ENCODE results near the gene ITSN1.

ITSN1 gene

DNA sequence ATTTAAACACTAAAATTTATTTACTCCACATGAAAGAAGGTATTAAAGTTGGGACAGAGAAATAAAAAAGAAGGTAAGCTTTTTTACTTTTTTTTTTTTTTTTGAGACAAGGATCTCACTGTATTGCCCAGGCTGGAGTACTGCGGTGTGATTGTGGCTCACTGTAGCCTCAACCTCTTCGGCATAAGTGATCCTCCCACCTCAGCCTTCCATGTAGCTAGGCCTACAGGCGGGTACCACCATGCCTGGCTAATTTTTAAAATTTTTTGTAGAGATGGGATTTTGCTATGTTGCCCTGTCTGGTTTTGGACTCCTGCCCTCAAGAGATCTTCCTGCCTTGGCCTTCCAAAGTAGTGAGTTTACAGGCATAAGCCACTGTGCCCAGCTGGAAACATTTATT lies 106.6 kb downstream of the ITSN1 start:
- Histone ChIP-seq H3K9me3 (peaks cover 3% of the 10 kb centered on the region), H3K36me3 (no peaks in the 10 kb centered on the region; the same call in none of the 2 replicates), H3K4me1 (no peaks in the 10 kb centered on the region), H3K27me3 (no peaks in the 10 kb centered on the region), H3K4me3 (ENCODE audit: low read depth, low read length) (no peak overlapping the region)
- DNase-seq, result no peak
- TF ChIP-seq, protein P1, sequence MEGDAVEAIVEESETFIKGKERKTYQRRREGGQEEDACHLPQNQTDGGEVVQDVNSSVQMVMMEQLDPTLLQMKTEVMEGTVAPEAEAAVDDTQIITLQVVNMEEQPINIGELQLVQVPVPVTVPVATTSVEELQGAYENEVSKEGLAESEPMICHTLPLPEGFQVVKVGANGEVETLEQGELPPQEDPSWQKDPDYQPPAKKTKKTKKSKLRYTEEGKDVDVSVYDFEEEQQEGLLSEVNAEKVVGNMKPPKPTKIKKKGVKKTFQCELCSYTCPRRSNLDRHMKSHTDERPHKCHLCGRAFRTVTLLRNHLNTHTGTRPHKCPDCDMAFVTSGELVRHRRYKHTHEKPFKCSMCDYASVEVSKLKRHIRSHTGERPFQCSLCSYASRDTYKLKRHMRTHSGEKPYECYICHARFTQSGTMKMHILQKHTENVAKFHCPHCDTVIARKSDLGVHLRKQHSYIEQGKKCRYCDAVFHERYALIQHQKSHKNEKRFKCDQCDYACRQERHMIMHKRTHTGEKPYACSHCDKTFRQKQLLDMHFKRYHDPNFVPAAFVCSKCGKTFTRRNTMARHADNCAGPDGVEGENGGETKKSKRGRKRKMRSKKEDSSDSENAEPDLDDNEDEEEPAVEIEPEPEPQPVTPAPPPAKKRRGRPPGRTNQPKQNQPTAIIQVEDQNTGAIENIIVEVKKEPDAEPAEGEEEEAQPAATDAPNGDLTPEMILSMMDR (IDR thresholded peaks at IDR 0.05; ENCODE audit: low read depth, low read length), result no peak

DNA sequence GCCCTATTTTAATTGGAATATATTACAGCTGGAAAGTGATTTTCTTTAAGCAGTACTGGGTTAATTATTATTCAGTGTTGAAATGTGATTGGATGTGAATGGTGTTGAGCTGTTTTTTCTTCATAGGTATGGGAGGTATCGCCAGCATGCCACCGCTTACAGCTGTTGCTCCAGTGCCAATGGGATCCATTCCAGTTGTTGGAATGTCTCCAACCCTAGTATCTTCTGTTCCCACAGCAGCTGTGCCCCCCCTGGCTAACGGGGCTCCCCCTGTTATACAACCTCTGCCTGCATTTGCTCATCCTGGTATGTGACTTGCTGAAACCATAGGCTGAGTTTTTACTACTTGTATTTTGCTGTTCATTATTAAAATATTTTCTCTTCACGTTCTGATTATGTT lies 107.7 kb downstream of the ITSN1 start:
- Histone ChIP-seq H3K9me3 (peaks cover 3% of the 10 kb centered on the region), H3K4me1 (no peaks in the 10 kb centered on the region), H3K4me3 (ENCODE audit: low read depth, low read length) (no peak overlapping the region), H3K27me3 (no peaks in the 10 kb centered on the region), H3K36me3 (no peaks in the 10 kb centered on the region; the same call in 1 of the 2 replicates)
- TF ChIP-seq, protein P1 (IDR thresholded peaks at IDR 0.05; ENCODE audit: low read depth, low read length), result no peak
- no peak for DNase-seq

DNA sequence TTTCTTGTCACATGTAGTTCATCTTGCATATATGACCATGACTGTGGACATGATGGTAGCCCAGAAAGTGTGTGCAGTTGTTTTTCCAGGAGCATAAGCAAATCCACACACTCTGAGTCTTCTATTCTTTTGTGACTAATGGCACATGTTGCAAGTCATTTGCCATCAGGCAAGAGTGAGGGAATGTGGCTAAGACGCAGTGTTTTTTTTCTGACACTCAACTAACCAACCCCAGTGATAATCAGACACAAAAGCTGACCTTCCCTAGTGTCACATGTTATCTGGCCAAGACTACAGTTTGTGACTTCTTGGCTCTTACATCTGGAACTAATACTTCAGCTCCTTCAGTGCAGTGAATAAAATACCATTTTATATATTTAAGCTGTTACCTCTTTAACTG lies 108.8 kb downstream of the ITSN1 start:
- Histone ChIP-seq H3K36me3 (no peaks in the 10 kb centered on the region; the same call in 1 of the 2 replicates), H3K27me3 (no peaks in the 10 kb centered on the region), H3K9me3 (peaks cover 3% of the 10 kb centered on the region), H3K4me1 (no peaks in the 10 kb centered on the region), H3K4me3 (ENCODE audit: low read depth, low read length) (no peak overlapping the region)
- no peak for DNase-seq
- TF ChIP-seq, protein P1 (IDR thresholded peaks at IDR 0.05; ENCODE audit: low read depth, low read length), result no peak

DNA sequence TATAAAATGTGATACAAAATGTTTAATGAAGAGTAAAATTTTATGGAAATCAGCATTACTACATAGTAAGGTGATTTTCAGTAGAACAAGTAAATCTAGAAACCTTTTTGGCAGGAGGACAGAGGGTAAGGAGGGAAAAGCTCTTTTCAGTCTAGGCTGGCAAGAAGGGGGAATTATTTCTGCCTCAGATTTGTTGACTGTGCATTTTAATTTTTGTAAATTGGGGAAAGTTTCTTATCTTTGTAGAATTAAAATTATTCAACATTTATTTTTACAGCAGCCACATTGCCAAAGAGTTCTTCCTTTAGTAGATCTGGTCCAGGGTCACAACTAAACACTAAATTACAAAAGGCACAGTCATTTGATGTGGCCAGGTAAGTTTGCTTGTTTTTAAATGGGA lies 109.2 kb downstream of the ITSN1 start:
- Histone ChIP-seq H3K27me3 (no peaks in the 10 kb centered on the region), H3K9me3 (peaks cover 2% of the 10 kb centered on the region), H3K4me1 (no peaks in the 10 kb centered on the region), H3K36me3 (no peaks in the 10 kb centered on the region; the same call in 1 of the 2 replicates), H3K4me3 (ENCODE audit: low read depth, low read length) (no peak overlapping the region)
- TF ChIP-seq, protein P1 (IDR thresholded peaks at IDR 0.05; ENCODE audit: low read depth, low read length), result no peak
- no peak for DNase-seq

DNA sequence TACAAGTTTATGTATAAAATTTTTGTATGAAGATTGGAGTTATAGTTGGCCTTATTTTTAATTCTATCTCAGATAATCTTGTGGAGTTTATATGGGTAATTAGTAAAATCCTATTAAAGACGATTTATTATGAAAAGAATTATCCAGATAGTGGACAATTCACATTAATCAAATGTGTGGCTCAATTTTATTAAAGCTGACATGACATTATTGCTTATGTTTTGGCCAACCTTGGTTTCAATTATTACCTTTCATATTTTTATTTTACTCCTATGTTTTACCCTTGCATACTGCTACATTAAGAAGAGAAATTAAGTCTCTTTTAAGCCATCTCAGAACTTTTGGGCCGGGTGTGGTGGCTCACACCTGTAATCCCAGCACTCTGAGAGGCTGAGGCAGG lies 110.0 kb downstream of the ITSN1 start:
- TF ChIP-seq, protein P1 (IDR thresholded peaks at IDR 0.05; ENCODE audit: low read depth, low read length), result no peak
- DNase-seq, result no peak
- Histone ChIP-seq H3K27me3 (no peaks in the 10 kb centered on the region), H3K36me3 (no peaks in the 10 kb centered on the region; the same call in 1 of the 2 replicates), H3K4me1 (no peaks in the 10 kb centered on the region), H3K9me3 (no peaks in the 10 kb centered on the region; the same call in 1 of the 2 replicates), H3K4me3 (ENCODE audit: low read depth, low read length) (no peak overlapping the region)

DNA sequence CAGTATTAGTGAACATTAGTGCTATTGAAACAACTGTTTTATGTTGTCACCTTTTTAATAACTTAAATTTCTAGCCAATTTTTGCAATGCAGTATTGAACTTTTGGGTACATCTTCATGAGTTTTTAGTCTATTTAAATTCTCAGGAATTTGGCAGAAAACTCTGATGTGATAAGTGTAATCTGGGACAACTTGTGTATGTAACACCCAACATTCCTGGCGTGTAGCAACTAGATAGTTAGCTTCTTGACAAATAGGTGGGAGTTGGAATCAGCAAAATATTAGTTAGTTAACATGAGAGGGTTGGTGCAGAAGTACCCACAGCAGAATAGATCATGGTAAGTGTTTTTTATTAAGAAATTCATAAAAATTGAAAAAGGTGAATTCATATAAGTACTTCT lies 111.6 kb downstream of the ITSN1 start:
- TF ChIP-seq, protein P1 (IDR thresholded peaks at IDR 0.05; ENCODE audit: low read depth, low read length), result no peak
- DNase-seq, result no peak
- Histone ChIP-seq H3K36me3 (no peaks in the 10 kb centered on the region; the same call in 1 of the 2 replicates), H3K9me3 (no peaks in the 10 kb centered on the region), H3K4me1 (no peaks in the 10 kb centered on the region; the same call in 1 of the 2 replicates), H3K27me3 (no peaks in the 10 kb centered on the region), H3K4me3 (ENCODE audit: low read depth, low read length) (no peak overlapping the region)
